Kasumi-1 (cell line): ENCODE results near the gene SLC7A1.

Source experiments
- DNase-seq, 2 experiments: peaks; one replicate each; lab custom pipeline; 2025; lab: John Stamatoyannopoulos, UW

The SLC7A1 gene

DNA sequence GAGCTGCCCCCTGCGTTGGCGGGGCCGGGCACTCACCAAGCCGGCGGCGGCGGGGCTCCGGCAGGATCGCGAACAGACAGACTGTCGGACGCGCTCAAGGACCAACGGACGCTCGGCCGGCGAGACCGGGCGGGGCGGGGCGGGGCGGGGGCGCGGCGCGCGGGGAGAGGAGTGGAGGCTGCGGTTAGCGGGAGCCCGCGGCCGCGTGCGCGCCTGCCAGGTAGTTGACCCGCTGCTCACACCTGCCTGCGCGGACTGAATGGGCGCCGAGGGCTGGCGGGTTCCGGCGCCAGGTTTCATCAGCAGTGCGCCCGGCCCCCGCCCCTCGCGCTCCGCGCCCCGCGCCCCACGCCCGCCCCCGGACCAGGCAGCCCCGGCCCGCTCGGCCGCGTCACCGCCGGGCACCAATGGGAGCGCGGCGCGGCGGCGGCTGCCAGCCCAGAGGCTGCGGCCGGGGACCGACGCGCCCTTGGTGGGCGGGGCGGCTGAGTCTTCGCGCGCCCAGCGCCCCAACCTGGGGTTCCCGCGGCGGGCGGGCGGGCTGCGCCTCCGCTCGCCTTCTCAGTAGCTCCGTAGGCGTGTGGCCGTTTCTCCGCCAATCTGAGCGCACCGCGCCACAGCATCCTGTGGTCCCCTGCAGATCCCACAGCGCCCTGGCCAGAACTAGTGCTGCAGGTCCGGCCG is at the start of gene SLC7A1:
TSS of gene SLC7A1 (minus strand) at position 309 of the 684 bp plus-strand sequence. CDS start 59,500 bp downstream, outside the sequence.
- DNase-seq: peak; percentile 42 to 48

- DNase-seq: no peak
Observed at GRCh38 chr13:29640665-29641064, 45.2 kb upstream of the SLC7A1 start.

DNA sequence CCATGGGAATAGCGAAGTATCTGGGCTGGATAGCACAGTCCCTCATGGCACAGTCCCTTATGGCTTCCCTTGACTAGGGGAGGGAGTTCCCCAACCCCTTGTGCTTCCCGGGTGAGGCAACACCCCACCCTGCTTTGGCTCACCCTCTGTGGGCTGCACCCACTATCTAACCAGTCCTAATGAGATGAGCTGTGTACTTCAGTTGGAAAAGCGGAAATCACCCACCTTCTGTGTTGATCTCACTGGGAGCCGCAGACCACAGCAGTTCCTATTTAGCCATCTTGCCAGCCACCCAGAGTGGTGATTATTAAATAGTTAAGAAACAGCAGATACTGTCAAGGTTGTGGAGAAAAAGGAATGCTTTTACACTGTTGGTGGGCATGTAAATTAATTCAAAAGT is 41.3 kb upstream of the SLC7A1 start:
- peak; percentile 80 to 89 for DNase-seq

DNA sequence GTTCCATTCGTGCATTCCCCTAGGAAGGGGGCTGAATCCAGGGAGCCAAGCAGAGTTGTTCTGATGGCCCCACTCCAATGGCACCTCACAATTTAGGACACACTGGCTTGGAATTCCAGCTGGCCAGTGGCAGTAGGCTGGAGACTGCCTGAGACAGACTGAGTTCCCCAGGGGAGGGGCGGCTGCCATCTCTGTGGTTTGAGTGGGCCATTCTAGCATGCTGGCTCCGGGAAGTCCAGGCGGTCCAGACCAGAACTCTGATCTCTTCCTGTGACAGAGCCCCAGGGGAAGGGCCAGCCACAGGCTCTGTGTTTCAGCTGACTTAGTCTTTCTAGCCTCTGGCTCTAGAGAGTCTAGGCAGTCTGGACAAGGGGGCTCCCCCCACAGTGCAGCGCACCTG is 29.5 kb upstream of the SLC7A1 start:
- no peak for DNase-seq

DNA sequence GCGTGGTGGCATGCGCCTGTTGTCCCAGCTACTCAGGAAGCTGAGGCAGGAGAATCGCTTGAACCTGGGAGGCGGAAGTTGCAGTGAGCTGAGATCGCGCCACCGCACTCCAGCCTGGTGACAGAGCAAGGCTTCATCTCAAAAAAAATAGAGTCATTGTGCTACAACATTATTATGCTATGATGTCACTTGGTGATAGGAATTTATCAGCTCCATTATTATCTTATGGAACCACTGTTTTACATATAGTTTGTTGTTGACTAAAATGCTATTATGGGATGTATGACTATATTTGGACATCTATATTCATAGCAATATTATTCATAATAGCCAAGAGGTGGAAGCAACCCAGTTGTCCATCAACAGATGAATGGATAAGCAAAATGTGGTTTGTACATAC is 26.4 kb upstream of the SLC7A1 start:
- no peak for DNase-seq

- DNase-seq: no peak
Observed at GRCh38 chr13:29621051-29621800, 25.7 kb upstream of the SLC7A1 start.

DNA sequence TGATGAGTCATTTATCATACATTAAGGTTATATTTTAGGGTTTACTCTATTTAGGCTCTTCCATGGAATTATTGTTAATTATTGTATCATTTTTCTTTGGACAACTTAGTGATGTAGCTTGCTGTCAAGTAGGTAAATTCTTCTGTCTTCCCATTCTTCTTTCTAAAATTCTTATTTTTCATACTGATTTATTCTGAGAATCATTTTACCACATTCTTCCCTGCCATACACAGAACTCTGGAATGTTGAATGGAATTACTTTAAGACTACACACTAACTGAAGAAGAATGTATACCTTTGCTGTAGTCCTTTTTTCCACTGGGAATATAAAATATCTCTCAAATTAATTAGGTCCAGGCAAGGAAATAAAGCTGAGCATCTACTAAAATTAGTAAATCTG is 24.5 kb upstream of the SLC7A1 start:
- DNase-seq: no peak

- DNase-seq: no peak
Observed at GRCh38 chr13:29613101-29613500, 17.6 kb upstream of the SLC7A1 start.

DNA sequence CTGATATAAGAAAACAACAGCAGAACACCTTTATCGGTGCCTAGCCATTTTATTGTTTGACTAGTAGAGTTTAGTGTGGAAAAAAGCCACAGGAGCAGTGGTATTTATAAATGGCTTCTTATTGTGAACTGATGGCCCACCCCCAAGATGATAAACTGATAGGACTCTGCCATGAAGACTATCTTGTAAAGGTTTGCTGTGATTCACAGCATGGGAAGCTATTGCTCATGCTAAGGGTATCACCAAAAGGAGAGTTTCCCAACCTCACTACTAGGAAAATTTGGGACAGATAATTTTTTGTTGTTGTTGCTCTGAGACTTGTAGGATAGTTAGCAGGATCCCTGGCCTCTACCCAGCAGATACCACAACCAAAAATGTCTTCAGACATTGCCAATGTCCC is 12.0 kb upstream of the SLC7A1 start:
- DNase-seq: no peak

GRCh38 chr13:29605860-29606526 is 10.5 kb upstream of the SLC7A1 start:
- DNase-seq: no peak

DNA sequence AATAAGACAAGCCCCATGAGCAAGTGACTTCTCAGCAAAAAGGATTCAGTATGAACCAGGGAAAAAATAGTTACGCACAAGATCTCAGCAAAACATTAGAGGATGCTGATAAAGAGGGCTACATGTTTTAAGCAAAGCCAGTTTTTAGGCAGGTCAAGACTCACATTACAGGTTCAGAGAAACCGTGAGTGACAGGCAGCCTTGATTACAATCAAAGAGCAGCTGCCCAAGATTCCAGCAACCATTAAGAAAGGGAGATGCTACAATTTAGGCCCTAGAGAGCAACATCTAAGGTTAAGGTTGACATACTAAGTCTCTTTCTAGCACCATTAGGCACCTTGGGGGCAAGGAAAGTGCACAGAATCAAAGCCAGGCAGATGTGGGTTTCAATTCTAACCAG is 2.8 kb upstream of the SLC7A1 start:
- no peak for DNase-seq

DNA sequence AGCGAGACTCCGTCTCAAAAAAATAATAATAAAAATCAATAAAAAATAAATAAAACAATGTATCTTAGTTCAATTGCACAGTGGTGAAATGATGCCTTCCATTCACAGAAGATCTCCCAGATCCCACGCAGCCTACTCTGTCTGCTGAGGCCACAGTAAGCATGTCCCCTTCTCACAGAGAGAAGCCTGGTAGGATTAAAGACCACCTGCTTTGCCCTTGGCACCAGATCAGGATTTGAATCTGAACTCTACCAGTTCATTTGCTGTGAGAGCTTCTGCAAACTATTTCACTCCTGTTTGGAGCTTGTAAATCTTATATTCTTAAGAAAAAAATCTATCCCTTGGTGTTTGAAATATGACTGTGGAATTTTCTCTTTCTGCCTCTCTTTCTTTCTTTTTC is 2.2 kb upstream of the SLC7A1 start:
- no peak for DNase-seq

GRCh38 chr13:29597246-29597645 is 1.8 kb upstream of the SLC7A1 start:
- no peak for DNase-seq

DNA sequence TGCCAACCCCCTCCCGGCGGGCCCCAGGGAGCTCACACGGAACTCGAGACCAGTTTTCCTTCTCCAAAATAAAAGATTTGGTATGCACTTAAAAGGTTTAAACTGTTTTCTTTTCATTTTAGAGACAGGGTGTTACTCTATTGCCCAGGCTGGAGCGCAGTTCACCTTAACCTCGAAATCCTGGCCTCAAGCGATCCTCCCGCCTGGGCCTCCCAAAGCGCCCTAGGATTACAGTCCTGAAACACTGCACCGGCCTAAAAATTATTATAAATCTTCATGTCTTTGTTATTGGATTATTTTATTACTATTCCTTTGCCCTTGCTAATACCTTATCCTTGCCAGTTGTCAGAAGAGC is 553 bp upstream of the SLC7A1 start:
- DNase-seq: no peak

GRCh38 chr13:29594710-29595379 is 643 bp downstream of the SLC7A1 start:
- peak in 1 of 2 experiments; percentile 15 for DNase-seq

- DNase-seq: peak; percentile 32 to 37
Observed at GRCh38 chr13:29594303-29594709, 1.2 kb downstream of the SLC7A1 start.

GRCh38 chr13:29593605-29594297 is 1.7 kb downstream of the SLC7A1 start:
- no peak for DNase-seq

DNA sequence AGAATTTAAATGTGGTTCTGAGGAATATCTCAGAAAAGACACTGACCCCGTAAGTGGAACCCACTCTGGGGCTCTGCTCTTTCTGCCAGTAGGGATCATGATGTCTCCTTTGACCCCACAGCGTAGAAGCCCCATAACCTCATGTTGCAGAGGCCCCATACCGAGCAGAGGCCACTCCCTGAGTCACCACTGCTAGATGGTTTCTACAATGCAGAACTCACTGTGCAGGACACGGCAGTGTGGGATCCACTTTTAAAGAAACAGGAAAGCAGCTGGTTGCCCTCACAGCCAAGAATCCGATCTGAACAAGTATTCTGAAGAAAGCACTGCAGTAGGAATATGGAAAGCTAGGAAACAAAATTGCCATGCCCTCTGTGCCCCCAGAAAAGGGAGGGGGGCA is 4.2 kb downstream of the SLC7A1 start:
- DNase-seq: no peak

DNA sequence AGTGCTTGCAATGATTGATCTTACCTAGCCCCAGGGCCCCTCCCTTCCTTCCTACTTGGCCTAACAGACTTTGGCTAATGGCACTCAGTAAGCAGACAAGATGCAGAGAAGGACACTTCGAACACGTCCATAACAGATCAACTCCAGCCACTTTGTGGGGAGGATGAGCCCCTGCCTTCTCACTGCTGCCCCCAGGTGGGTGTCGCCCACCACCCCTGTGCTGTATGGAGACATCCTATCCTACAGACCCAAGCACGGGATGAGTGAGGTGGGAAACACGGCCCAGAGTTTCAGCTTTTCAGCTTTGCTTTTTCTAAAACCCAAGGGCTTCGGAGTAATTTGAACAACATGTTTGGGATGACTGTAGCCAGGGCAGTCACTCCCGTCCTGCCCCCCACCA is 5.5 kb downstream of the SLC7A1 start:
- DNase-seq: no peak

GRCh38 chr13:29589234-29589633 is 6.3 kb downstream of the SLC7A1 start:
- DNase-seq: no peak

DNA sequence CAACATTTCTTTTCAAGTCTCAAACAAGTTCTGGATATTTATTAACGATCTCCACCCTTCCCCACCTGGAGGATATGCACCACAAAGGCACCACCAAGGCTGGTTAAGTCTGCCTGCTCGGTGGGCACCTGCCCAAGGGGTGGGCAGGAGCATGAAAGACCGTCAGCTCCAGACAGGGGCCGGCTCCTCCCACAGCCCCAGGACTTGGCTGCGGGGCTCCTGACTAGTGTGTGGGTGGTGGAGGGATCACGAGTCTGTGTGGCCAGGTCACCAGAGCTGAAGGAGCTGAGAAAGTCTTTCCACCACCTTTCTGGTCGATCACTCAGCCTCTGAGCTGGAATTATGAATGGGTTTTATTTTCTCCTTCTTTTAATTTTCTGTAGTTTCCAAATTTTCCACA is 7.8 kb downstream of the SLC7A1 start:
- DNase-seq: no peak
